ENCODE data around the gene ZNF75A.

ZNF75A gene

DNA sequence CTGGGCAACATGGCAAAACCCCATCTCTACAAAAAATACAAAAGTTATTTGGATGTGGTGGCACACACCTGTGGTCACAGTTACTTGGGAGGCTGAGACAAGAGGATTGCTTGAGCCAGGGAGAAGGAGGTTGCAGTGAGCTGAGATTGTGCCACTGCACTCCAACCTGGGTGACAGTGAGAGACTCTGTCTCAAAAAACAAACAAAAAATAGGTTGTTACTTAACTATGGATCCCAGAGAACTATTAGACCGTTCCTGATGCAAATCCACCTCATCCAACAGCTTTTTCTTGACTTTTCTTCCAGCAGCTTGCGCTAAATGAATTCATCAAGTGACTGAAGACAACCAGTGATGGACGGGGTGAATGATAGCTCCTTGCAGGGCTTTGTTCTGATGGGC lies 50.3 kb downstream of the ZNF75A start, which contains the start of gene OR2C1:
Gene OR2C1 (plus strand): TSS at position 301 of the 400 bp plus-strand sequence. CDS start 52 bp downstream, at position 353.
- TF ChIP-seq, protein P1, sequence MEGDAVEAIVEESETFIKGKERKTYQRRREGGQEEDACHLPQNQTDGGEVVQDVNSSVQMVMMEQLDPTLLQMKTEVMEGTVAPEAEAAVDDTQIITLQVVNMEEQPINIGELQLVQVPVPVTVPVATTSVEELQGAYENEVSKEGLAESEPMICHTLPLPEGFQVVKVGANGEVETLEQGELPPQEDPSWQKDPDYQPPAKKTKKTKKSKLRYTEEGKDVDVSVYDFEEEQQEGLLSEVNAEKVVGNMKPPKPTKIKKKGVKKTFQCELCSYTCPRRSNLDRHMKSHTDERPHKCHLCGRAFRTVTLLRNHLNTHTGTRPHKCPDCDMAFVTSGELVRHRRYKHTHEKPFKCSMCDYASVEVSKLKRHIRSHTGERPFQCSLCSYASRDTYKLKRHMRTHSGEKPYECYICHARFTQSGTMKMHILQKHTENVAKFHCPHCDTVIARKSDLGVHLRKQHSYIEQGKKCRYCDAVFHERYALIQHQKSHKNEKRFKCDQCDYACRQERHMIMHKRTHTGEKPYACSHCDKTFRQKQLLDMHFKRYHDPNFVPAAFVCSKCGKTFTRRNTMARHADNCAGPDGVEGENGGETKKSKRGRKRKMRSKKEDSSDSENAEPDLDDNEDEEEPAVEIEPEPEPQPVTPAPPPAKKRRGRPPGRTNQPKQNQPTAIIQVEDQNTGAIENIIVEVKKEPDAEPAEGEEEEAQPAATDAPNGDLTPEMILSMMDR (IDR thresholded peaks at IDR 0.05; ENCODE audit: borderline replicate concordance, insufficient read depth, low read depth, low read length): no peak
- no peak within 1 kb of the TSS for H3K4me3 ChIP-seq (ENCODE audit: low read depth, low read length)

DNA sequence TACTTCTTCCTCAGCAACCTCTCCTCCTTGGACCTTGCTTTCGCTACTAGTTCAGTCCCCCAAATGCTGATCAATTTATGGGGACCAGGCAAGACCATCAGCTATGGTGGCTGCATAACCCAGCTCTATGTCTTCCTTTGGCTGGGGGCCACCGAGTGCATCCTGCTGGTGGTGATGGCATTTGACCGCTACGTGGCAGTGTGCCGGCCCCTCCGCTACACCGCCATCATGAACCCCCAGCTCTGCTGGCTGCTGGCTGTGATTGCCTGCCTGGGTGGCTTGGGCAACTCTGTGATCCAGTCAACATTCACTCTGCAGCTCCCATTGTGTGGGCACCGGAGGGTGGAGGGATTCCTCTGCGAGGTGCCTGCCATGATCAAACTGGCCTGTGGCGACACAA lies 50.8 kb downstream of the ZNF75A start:
- TF ChIP-seq, protein P1 (IDR thresholded peaks at IDR 0.05; ENCODE audit: borderline replicate concordance, insufficient read depth, low read depth, low read length): no peak
- H3K4me3 ChIP-seq (ENCODE audit: low read depth, low read length): no peak overlapping the region

DNA sequence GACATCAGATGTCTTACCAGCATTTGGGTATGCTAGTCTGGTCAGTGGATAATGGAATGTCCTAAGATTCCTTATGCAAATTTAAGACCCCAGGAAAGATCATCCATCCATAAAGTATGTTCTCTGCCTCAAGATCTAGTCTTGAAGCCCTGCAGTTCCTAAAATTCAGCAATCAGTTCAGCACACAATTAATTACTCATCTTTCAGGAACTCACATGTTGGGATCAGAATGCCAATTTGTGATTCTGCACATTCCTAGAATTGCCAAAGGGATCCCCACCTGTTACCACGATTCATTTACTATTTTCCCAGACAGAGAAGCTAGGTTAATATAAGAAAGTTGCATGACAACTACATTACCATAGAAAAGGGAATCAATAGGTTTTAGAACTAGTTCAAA lies 53.6 kb downstream of the ZNF75A start:
- TF ChIP-seq, protein P1 (IDR thresholded peaks at IDR 0.05; ENCODE audit: borderline replicate concordance, insufficient read depth, low read depth, low read length): no peak
- no peak overlapping the region for H3K4me3 ChIP-seq (ENCODE audit: low read depth, low read length)

DNA sequence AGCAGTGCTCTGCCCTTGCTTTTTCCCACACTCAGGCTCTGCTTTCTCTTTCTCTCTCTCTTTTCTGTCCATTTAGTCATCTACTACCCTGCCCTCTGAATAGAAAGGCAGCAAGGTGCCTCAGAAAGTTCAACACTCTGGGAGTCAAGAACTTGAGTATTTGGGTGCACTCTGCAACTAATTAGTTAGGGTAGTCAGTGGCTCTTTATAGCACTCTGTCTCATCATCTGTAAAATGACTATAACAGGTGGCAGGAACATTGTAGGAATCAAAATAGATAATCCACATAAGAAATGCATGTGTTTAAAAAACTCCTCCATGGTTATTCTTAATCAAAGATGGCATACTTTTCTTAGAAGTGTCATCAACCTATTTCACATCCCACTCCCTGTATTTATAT lies 57.6 kb downstream of the ZNF75A start:
- TF ChIP-seq, protein P1 (IDR thresholded peaks at IDR 0.05; ENCODE audit: borderline replicate concordance, insufficient read depth, low read depth, low read length): no peak
- H3K4me3 ChIP-seq (ENCODE audit: low read depth, low read length): no peak overlapping the region

DNA sequence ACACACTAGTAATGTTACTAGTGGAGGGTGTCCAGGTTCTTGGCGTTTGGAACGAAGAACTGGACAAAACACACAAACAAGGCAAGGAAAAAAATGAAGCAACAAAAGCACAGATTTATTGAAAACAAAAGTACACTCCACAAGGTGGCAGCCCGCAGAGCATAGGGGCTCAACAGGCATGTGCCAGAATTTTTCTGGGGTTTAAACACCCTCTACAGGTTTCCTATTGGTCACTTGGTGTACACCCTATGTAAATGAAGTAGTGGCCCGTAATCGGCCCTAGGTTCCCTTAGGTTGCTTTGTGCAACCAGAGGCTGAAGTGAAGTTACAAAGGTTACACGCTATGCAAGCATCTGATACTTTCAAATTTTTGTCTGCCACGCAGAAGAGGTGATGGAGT lies 58.5 kb downstream of the ZNF75A start:
- no peak overlapping the region for H3K4me3 ChIP-seq (ENCODE audit: low read depth, low read length)
- TF ChIP-seq, protein P1 (IDR thresholded peaks at IDR 0.05; ENCODE audit: borderline replicate concordance, insufficient read depth, low read depth, low read length): no peak

DNA sequence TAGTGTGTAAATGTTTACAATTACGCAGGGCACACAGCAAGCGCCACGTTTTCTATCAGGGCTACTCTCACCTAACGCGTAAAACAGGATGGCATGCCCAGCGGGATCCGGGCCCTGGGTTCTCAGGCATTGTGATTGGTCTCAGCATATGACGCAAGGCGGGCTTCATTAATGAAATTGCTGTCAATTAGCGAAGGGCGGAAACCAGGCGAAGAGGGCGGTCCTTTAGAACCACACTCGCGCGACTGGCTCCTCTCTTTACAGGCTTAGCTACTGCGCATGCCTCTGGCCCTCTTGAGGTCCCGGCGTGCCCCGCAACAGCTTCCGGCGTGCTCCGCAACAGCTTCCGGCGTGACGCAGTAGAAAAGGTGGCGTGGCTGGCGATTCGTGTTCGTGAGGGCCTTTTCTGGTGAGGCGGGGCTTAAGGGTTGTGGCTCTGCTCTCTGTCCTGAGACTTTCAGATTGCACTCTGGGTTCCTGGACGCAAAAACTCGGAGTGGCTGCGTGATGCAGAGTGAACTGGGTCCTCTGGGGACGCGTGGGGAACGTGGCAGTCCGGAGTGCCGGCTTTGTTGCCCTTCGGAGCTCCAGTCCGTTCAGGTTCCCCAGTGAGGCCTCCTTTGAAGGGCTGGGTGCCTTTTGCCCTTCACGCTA lies 59.6 kb downstream of the ZNF75A start:
- H3K4me3 ChIP-seq (ENCODE audit: low read depth, low read length): peak overlapping the region; percentile 59
- TF ChIP-seq, protein P1 (IDR thresholded peaks at IDR 0.05; ENCODE audit: borderline replicate concordance, insufficient read depth, low read depth, low read length): no peak
